ENCODE results near the gene TRIM14. TPM values are rescaled to one million over a fixed set of nuclear protein-coding genes. Genes with fewer than 3 reads are reported as not detected.

The TRIM14 gene
- polyA plus RNA-seq, 12 donors, result 0.73 to 6.5 (median 1.9) TPM; not detected in 1

Other genes with a start within 250 kb of the TRIM14 start
- 10 to 100 TPM in 8 of 12 donors, 1 to 10 TPM in 3, not detected in 1; 9.4 to 16.3 (median 10.6) TPM for gene TRMO, start 196.7 kb downstream of the TRIM14 start, polyA plus RNA-seq (ENCODE audit: insufficient read length in 12 of 12)
- gene HEMGN, start 181.1 kb downstream of the TRIM14 start, polyA plus RNA-seq (ENCODE audit: insufficient read length in 12 of 12), result 10 to 100 TPM in 3 of 12 donors, 1 to 10 TPM in 8, not detected in 1; 2.6 to 20.6 (median 4.9) TPM
- 100 to 1,000 TPM in 11 of 12 donors, not detected in 1; 116 to 230 (median 142) TPM for gene ANP32B, start 135.9 kb downstream of the TRIM14 start, polyA plus RNA-seq (ENCODE audit: insufficient read length in 12 of 12)
- gene NANS, start 62.5 kb downstream of the TRIM14 start, polyA plus RNA-seq (ENCODE audit: insufficient read length in 12 of 12), result 10 to 100 TPM in 11 of 12 donors, not detected in 1; 28.0 to 45.4 (median 33.4) TPM
- gene CORO2A, start 73.4 kb upstream of the TRIM14 start, polyA plus RNA-seq (ENCODE audit: insufficient read length in 12 of 12), result 1 to 10 TPM in 2 of 12 donors, under 1 TPM in 9, not detected in 1; 0.18 to 4.9 (median 0.34) TPM
- gene TBC1D2, start 136.4 kb upstream of the TRIM14 start, polyA plus RNA-seq (ENCODE audit: insufficient read length in 12 of 12), result 1 to 10 TPM in 11 of 12 donors, not detected in 1; 1.4 to 3.3 (median 2.0) TPM

Measured in muscle of arm (tissue), 12 donors.